Omental fat pad (tissue), 4 donors: Measurements from ENCODE around the gene CLDN2. TPM values are rescaled to one million over a fixed set of nuclear protein-coding genes. Genes with fewer than 3 reads are reported as not detected.

Source experiments
- ATAC-seq: fragments of 150-250 bp; one replicate; pipeline ENCODE4 v1.9.1; 2016; ENCODE audit warnings: mild to moderate bottlenecking, moderate library complexity; ENCODE audit not compliant: low FRiP score
- DNase-seq: peaks from one replicate; pipeline ENCODE4 v3.0.0-alpha.2; 2019; ENCODE audit warnings: low spot score
- CTCF ChIP-seq, 3 donors: fragments of 450-650 bp; IDR thresholded peaks; one replicate each; pipeline ENCODE4 v1.5.1; 2016 to 2017; ENCODE audit warnings: antibody characterized with exemption in 3 of 3, mild to moderate bottlenecking in 3 of 3, moderate library complexity in 2 of 3
- total RNA-seq, 4 donors: library from RNA; depleted of rRNA; stranded (reverse); fragments of >200 nt; gene quantifications; one replicate each; pipeline ENCODE4 v1.1.0, GENCODE V29; 2016

Gene CLDN2
- total RNA-seq, 4 donors from 2014 or later = 0.24 to 2.4 (median 0.30) TPM

GRCh38 chrX:106902684-106903083 lies 17.5 kb upstream of the CLDN2 start:
- DNase-seq (no peak), ATAC-seq (no peak)
- TF ChIP-seq CTCF (IDR thresholded peaks at IDR 0.05) = no peak

- DNase-seq (no peak), ATAC-seq (no peak)
- TF ChIP-seq CTCF (IDR thresholded peaks at IDR 0.05) = no peak
Measured at GRCh38 chrX:106903291-106903824, 16.8 kb upstream of the CLDN2 start, which contains the start of gene RIPPLY1. Gene RIPPLY1 (minus strand): TSS chrX:106903341. CDS start chrX:106903287, 54 bp downstream.

- ATAC-seq (no peak), DNase-seq (no peak)
- no peak for TF ChIP-seq CTCF (IDR thresholded peaks at IDR 0.05)
Measured at GRCh38 chrX:106903856-106904528, 16.2 kb upstream of the CLDN2 start.

- ATAC-seq (no peak), DNase-seq (no peak)
- no peak for TF ChIP-seq CTCF (IDR thresholded peaks at IDR 0.05)
Measured at GRCh38 chrX:106905064-106905708, 15.0 kb upstream of the CLDN2 start.

- DNase-seq (no peak), ATAC-seq (no peak)
- TF ChIP-seq CTCF (IDR thresholded peaks at IDR 0.05) = no peak
Measured at GRCh38 chrX:106906361-106906760, 13.8 kb upstream of the CLDN2 start.

GRCh38 chrX:106912864-106913263 lies 7.3 kb upstream of the CLDN2 start:
- TF ChIP-seq CTCF (IDR thresholded peaks at IDR 0.05) = no peak
- ATAC-seq = no peak
- no peak for DNase-seq
